Left lung (tissue), 10 donors: ENCODE data around the gene TOLLIP. TPM values are rescaled to one million over a fixed set of nuclear protein-coding genes. Genes with fewer than 3 reads are reported as not detected.

ENCODE experiments used
- ATAC-seq: fragments of 200-7000 bp; cut with Tn5 transposase; one replicate; pipeline ENCODE4 v1.9.1; 2020; ENCODE audit warnings: moderate library complexity
- DNase-seq, 4 donors: peaks; one replicate each; pipeline ENCODE4 v3.0.0-alpha.2; 2013 to 2020
- H3K27ac ChIP-seq, 2 donors: fragments of 200-600 bp; sonication (generic) in 1 of 2; one replicate each; pipeline versions ENCODE4 v1.5.0 to v1.8.0; 2020 to 2021
- H3K27me3 ChIP-seq, 2 donors: fragments of 200-600 bp; sonication (generic) in 1 of 2; one replicate each; pipeline versions ENCODE4 v1.5.0 to v1.8.0; 2020 to 2021
- H3K36me3 ChIP-seq, 2 donors: fragments of 200-600 bp; sonication (generic) in 1 of 2; one replicate each; pipeline versions ENCODE4 v1.5.0 to v1.8.0; 2020 to 2021
- H3K4me1 ChIP-seq, 2 donors: fragments of 200-600 bp; one replicate each; pipeline ENCODE4 v1.8.0; 2021
- H3K4me3 ChIP-seq, 2 donors: fragments of 200-600 bp; sonication (generic) in 1 of 2; one replicate each; pipeline versions ENCODE4 v1.5.0 to v1.8.0; 2020 to 2021; ENCODE audit warnings: mild to moderate bottlenecking in 1 of 2
- H3K9me3 ChIP-seq, 2 donors: fragments of 200-600 bp; sonication (generic) in 1 of 2; one replicate each; pipeline versions ENCODE4 v1.5.0 to v1.8.0; 2020 to 2021
- intact Hi-C, 2 donors: fragments of 100-400 bp; cut with DNase I; formaldehyde crosslinking; loops; one replicate each; pipeline versions ENCODE4 v1.11.2 to v1.14.2; 2022
- polyA plus RNA-seq, 6 donors: library from polyadenylated mRNA; unstranded; fragments of 120-200 nt; gene quantifications; one replicate each; pipeline ENCODE4 v1.2.1, GENCODE V29; 2013; ENCODE audit not compliant: insufficient read length in 6 of 6
- total RNA-seq, 2 donors: library from RNA; stranded (reverse); fragmentation: NEBNext Ultra II Directional; extraction: Animal tissue kit (Norgen Biotek cat#: 25700); gene quantifications; one replicate each; pipeline ENCODE4 v1.2.1, GENCODE V29; 2021
- TF ChIP-seq, protein P1 (sequence below), 2 donors: fragments of 200-600 bp; sonication (generic) in 1 of 2; IDR thresholded peaks; one replicate each; pipeline versions ENCODE4 v1.5.0 to v1.8.0; 2021; ENCODE audit warnings: antibody characterized with exemption in 2 of 2
- donor health status: DM: no; HTN: yes; CAD: no.
- donor health status: DM: no; HTN: no; CAD: no.

The TOLLIP gene
- total and polyA plus RNA-seq, 8 donors, result 22.4 to 63.5 (median 27.2) TPM

- Histone ChIP-seq H3K9me3 (no peaks in the 10 kb centered on the region), H3K27ac (no peak overlapping the region), H3K4me3 (no peak overlapping the region), H3K27me3 (peaks cover 0 to 58% of the 10 kb centered on the region in 2 donors), H3K36me3 (no peaks in the 10 kb centered on the region), H3K4me1 (no peaks in the 10 kb centered on the region)
- intact Hi-C loops, result no loop called here
- TF ChIP-seq, protein P1, sequence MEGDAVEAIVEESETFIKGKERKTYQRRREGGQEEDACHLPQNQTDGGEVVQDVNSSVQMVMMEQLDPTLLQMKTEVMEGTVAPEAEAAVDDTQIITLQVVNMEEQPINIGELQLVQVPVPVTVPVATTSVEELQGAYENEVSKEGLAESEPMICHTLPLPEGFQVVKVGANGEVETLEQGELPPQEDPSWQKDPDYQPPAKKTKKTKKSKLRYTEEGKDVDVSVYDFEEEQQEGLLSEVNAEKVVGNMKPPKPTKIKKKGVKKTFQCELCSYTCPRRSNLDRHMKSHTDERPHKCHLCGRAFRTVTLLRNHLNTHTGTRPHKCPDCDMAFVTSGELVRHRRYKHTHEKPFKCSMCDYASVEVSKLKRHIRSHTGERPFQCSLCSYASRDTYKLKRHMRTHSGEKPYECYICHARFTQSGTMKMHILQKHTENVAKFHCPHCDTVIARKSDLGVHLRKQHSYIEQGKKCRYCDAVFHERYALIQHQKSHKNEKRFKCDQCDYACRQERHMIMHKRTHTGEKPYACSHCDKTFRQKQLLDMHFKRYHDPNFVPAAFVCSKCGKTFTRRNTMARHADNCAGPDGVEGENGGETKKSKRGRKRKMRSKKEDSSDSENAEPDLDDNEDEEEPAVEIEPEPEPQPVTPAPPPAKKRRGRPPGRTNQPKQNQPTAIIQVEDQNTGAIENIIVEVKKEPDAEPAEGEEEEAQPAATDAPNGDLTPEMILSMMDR (IDR thresholded peaks at IDR 0.05), result no peak
- no peak for ATAC-seq
- no peak for DNase-seq
Measured at GRCh38 chr11:1351278-1351937, 42.0 kb upstream of the TOLLIP start.

GRCh38 chr11:1350086-1350725, 40.8 kb upstream of the TOLLIP start:
- H3K27me3 ChIP-seq, result peaks cover 0 to 56% of the 10 kb centered on the region in 2 donors
- no peaks in the 10 kb centered on the region for H3K4me1 ChIP-seq
- intact Hi-C loops, result no loop called here
- TF ChIP-seq, protein P1 (IDR thresholded peaks at IDR 0.05), result no peak
- H3K9me3 ChIP-seq, result no peaks in the 10 kb centered on the region
- DNase-seq (no peak), ATAC-seq (no peak)
- H3K27ac ChIP-seq, result no peak overlapping the region
- H3K4me3 ChIP-seq, result no peak overlapping the region
- no peaks in the 10 kb centered on the region for H3K36me3 ChIP-seq

DNA sequence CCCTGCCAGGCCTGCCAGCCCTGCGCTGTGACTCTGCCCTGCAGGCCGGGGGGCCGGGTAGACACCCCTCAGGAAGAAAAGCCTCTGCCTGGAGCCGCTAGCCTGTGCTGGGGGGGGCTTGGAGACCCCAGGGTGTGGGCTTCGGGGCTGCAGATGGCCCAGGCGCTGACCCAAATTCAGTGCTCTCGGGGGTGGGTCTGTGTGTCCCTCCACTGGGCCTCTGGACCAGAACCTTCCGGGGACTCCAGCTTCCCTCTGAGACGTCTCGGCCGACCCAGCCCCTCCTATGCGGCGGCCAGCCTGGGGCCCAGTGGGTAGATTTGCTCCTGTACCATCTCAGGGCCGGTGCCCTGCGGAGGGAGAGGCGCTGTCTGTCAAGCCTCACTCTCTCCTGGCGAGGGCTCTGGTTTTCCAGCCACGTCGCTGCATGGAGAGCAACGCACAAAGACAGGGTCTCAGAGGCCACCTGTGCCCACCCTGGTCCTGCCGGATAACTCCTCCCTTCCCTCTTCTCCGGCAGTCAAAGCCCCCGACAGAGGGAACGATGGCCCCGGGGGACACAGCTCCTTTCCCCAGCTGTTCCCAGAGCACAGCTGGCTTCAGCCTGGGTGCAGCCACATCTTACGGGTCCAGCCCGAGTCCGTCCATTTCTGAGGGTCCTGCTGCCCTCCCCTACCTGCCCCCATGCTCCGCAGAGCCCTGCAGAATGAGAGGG, 40.1 kb upstream of the TOLLIP start:
- TF ChIP-seq, protein P1 (IDR thresholded peaks at IDR 0.05), result no peak
- Histone ChIP-seq H3K27me3 (peaks cover 0 to 56% of the 10 kb centered on the region in 2 donors), H3K27ac (no peak overlapping the region), H3K4me3 (no peak overlapping the region), H3K36me3 (no peaks in the 10 kb centered on the region), H3K9me3 (no peaks in the 10 kb centered on the region), H3K4me1 (no peaks in the 10 kb centered on the region)
- intact Hi-C loops, result no loop called here
- ATAC-seq (no peak), DNase-seq (no peak)

- ATAC-seq, result no peak
- H3K36me3 ChIP-seq, result no peaks in the 10 kb centered on the region
- peaks cover 0 to 54% of the 10 kb centered on the region in 2 donors for H3K27me3 ChIP-seq
- no peak overlapping the region for H3K27ac ChIP-seq
- intact Hi-C loops, result no loop called here
- no peak for DNase-seq
- TF ChIP-seq, protein P1 (IDR thresholded peaks at IDR 0.05), result no peak
- no peaks in the 10 kb centered on the region for H3K4me1 ChIP-seq
- H3K4me3 ChIP-seq, result no peak overlapping the region
- H3K9me3 ChIP-seq, result no peaks in the 10 kb centered on the region
Measured at GRCh38 chr11:1348796-1349326, 39.4 kb upstream of the TOLLIP start.
